Sigmoid colon (tissue), 7 donors: ENCODE data around the gene MOAP1. TPM values are rescaled to one million over a fixed set of nuclear protein-coding genes. Genes with fewer than 3 reads are reported as not detected.
"Not testable (repeated sequence)": the region's sequence is repeated elsewhere in the genome, so short reads cannot be mapped to it uniquely, and the experiment has no call there.

ENCODE experiments used
- DNase-seq: peaks from one replicate; pipeline ENCODE4 v3.0.0-alpha.2; 2019
- H3K27ac ChIP-seq, 4 donors: fragments of 200-600 bp; sonication (generic); one replicate each; pipeline ENCODE4 v1.5.1; 2016 to 2019; ENCODE audit warnings: mild to moderate bottlenecking in 1 of 4
- H3K27me3 ChIP-seq, 3 donors: fragments of 200-600 bp; sonication (generic); one replicate each; pipeline ENCODE4 v1.5.1; 2019; ENCODE audit warnings: mild to moderate bottlenecking in 1 of 3
- H3K36me3 ChIP-seq, 4 donors: fragments of 200-600 bp; sonication (generic); one replicate each; pipeline ENCODE4 v1.5.1; 2016 to 2019
- H3K4me1 ChIP-seq, 4 donors: fragments of 200-600 bp; sonication (generic); one replicate each; pipeline ENCODE4 v1.5.1; 2017 to 2019
- H3K4me3 ChIP-seq, 4 donors: fragments of 200-600 bp; sonication (generic); one replicate each; pipeline ENCODE4 v1.5.1; 2017 to 2019; ENCODE audit warnings: mild to moderate bottlenecking in 2 of 4, moderate library complexity in 1 of 4
- H3K9me3 ChIP-seq, 4 donors: fragments of 200-600 bp in 3 of 4; sonication (generic) in 3 of 4; one replicate each; pipeline versions ENCODE4 v1.5.1 to v1.6.1; 2013 to 2019
- EP300 ChIP-seq, 4 donors: sonication (generic); formaldehyde crosslinking; IDR thresholded peaks; one replicate each; pipeline ENCODE4 v1.6.1; 2017; ENCODE audit warnings: antibody characterized with exemption in 4 of 4
- POLR2A ChIP-seq, 2 donors: fragments of 450-650 bp; IDR thresholded peaks; one replicate each; pipeline ENCODE4 v1.6.1; 2016; ENCODE audit warnings: antibody characterized with exemption in 2 of 2, mild to moderate bottlenecking in 2 of 2, moderate library complexity in 2 of 2
- POLR2AphosphoS5 ChIP-seq, 4 donors: sonication (generic); formaldehyde crosslinking; IDR thresholded peaks; one replicate each; pipeline ENCODE4 v1.6.1; 2017; ENCODE audit warnings: antibody characterized with exemption in 4 of 4
- WGBS, 2 donors: extraction: QIAGEN DNeasy Blood & Tissue Kit; methylation state at CpG; one replicate each; pipeline ENCODE4 v1.1.7; 2013; 5-methylcytosine and 5-hydroxymethylcytosine counted together
- intact Hi-C: fragments of 100-400 bp; cut with DNase I; formaldehyde crosslinking; loops from one replicate; pipeline ENCODE4 v1.15.1; 2023
- polyA plus RNA-seq, 3 donors: library from polyadenylated mRNA; stranded (reverse); fragments of 200-250 nt; gene quantifications; one replicate each; pipeline ENCODE4 v1.2.3, GENCODE V29; 2013
- total RNA-seq, 4 donors: library from RNA; depleted of rRNA; stranded (reverse); fragments of >200 nt; gene quantifications; one replicate each; pipeline ENCODE4 v1.1.0, GENCODE V29; 2016
- TF ChIP-seq, protein P1 (sequence below), 4 experiments: fragments of 450-650 bp in 3 of 4; fragments of 200-600 bp in 1 of 4; IDR thresholded peaks; one replicate each; pipeline ENCODE4 v1.5.1; 2016 to 2019; ENCODE audit warnings: antibody characterized with exemption in 4 of 4, mild to moderate bottlenecking in 3 of 4, moderate library complexity in 2 of 4
- donor health status: healthy with polysubstance abuse.
- donor health status: Bipolar disorder and iron deficiency.
- donor health status: healthy.

MOAP1 gene
- total and polyA plus RNA-seq, 7 donors = 19.7 to 65.3 (median 31.3) TPM

DNA sequence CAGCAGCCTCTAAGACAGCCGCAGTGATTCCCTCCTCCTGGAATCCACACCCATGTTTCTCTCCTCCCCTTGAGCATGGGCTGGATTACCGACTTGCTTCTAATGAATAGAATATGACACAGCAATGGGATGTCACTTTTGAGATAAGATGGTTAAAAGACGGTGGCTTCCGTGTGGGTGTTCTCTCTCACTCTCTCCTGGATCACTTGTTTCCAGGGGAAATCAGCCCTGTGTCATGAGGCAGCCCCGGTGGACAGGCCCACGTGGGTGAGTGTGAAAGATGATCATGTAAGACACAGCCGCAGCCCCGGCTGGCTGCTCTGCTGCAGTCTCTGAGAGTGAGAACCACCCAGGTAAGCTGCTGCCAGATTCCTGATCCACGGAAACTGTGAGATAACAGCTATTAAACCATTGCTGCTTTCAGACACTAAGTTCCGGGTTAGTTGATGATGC, 10.7 kb downstream of the MOAP1 start:
- H3K36me3 ChIP-seq = no peaks in the 10 kb centered on the region
- TF ChIP-seq EP300 (IDR thresholded peaks at IDR 0.05) (no peak), POLR2A (IDR thresholded peaks at IDR 0.05) (no peak), POLR2AphosphoS5 (IDR thresholded peaks at IDR 0.05) (no peak)
- TF ChIP-seq, protein P1, sequence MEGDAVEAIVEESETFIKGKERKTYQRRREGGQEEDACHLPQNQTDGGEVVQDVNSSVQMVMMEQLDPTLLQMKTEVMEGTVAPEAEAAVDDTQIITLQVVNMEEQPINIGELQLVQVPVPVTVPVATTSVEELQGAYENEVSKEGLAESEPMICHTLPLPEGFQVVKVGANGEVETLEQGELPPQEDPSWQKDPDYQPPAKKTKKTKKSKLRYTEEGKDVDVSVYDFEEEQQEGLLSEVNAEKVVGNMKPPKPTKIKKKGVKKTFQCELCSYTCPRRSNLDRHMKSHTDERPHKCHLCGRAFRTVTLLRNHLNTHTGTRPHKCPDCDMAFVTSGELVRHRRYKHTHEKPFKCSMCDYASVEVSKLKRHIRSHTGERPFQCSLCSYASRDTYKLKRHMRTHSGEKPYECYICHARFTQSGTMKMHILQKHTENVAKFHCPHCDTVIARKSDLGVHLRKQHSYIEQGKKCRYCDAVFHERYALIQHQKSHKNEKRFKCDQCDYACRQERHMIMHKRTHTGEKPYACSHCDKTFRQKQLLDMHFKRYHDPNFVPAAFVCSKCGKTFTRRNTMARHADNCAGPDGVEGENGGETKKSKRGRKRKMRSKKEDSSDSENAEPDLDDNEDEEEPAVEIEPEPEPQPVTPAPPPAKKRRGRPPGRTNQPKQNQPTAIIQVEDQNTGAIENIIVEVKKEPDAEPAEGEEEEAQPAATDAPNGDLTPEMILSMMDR (IDR thresholded peaks at IDR 0.05) = no peak
- 21 to 53% methylated on average over 10 of the region's 10 CpGs for WGBS, 2 donors
- no peaks in the 10 kb centered on the region for H3K9me3 ChIP-seq
- DNase-seq = no peak
- H3K27ac ChIP-seq = no peak overlapping the region
- H3K27me3 ChIP-seq = peaks cover 0 to 8% (median 0%) of the 10 kb centered on the region in 3 donors
- H3K4me3 ChIP-seq = no peak overlapping the region
- H3K4me1 ChIP-seq = no peaks in the 10 kb centered on the region
- intact Hi-C loops = no loop called here

DNA sequence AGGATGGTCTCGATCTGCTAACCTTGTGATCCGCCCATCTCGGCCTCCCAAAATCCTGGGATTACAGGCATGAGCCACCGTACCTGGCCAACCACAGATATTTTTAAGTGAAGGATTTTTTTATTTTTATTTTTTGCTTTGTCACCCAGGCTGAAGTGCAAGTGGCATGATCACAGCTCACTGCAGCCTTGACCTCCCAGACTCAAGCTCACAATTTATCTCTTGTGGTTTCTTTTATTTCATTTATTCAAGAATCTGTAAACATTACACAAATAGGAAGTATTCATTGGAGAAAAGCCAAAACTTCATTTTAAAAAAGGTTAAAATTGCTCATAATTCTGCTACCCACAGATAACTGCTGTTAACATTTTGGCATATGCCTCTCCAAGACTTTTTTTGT, 13.3 kb downstream of the MOAP1 start:
- H3K9me3 ChIP-seq = no peaks in the 10 kb centered on the region
- DNase-seq = no peak
- no peaks in the 10 kb centered on the region for H3K4me1 ChIP-seq
- no peak overlapping the region for H3K4me3 ChIP-seq
- intact Hi-C loops = no loop called here
- H3K36me3 ChIP-seq = no peaks in the 10 kb centered on the region
- 80 to 82% methylated on average over 4 of the region's 4 CpGs for WGBS, 2 donors
- no peak overlapping the region for H3K27ac ChIP-seq
- TF ChIP-seq, protein P1 (IDR thresholded peaks at IDR 0.05) = no peak
- H3K27me3 ChIP-seq = peaks cover 0 to 8% (median 0%) of the 10 kb centered on the region in 3 donors

GRCh38 chr14:93170141-93170540, 14.6 kb downstream of the MOAP1 start:
- H3K36me3 ChIP-seq, H3K4me3 ChIP-seq, intact Hi-C loops, H3K27ac ChIP-seq, H3K9me3 ChIP-seq, H3K27me3 ChIP-seq, H3K4me1 ChIP-seq: not testable (repeated sequence)
- WGBS, 2 donors = 95% methylated on average over 20 of the region's 20 CpGs
- peak; percentile 37 for DNase-seq

- 89% methylated on average over 6 of the region's 6 CpGs for WGBS, 2 donors
- H3K27me3 ChIP-seq, DNase-seq, H3K4me3 ChIP-seq, H3K36me3 ChIP-seq, H3K4me1 ChIP-seq, H3K27ac ChIP-seq, intact Hi-C loops, H3K9me3 ChIP-seq: not testable (repeated sequence)
Measured at GRCh38 chr14:93169619-93170018, 15.1 kb downstream of the MOAP1 start.

DNA sequence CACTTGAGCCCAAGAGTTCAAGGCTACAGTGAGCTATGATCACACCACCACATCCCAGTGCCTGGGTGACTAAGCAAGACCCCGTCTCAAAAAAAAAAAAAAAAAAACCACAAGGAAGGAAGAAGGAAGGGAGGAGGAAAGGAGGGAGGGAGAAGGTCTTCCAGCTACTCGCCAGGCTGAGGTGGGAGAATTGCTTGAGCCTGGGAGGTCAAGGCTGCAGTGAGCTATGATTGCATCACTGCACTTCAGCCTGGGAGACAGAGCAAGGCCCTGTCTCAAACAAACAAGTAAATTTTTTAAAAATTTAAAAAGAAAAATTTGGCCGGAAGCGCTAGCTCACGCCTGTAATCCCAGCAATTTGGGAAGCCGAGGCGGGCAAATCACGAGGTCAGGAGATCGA, 16.1 kb downstream of the MOAP1 start:
- intact Hi-C loops, H3K36me3 ChIP-seq: not testable (repeated sequence)
- DNase-seq = peak; percentile 4

DNA sequence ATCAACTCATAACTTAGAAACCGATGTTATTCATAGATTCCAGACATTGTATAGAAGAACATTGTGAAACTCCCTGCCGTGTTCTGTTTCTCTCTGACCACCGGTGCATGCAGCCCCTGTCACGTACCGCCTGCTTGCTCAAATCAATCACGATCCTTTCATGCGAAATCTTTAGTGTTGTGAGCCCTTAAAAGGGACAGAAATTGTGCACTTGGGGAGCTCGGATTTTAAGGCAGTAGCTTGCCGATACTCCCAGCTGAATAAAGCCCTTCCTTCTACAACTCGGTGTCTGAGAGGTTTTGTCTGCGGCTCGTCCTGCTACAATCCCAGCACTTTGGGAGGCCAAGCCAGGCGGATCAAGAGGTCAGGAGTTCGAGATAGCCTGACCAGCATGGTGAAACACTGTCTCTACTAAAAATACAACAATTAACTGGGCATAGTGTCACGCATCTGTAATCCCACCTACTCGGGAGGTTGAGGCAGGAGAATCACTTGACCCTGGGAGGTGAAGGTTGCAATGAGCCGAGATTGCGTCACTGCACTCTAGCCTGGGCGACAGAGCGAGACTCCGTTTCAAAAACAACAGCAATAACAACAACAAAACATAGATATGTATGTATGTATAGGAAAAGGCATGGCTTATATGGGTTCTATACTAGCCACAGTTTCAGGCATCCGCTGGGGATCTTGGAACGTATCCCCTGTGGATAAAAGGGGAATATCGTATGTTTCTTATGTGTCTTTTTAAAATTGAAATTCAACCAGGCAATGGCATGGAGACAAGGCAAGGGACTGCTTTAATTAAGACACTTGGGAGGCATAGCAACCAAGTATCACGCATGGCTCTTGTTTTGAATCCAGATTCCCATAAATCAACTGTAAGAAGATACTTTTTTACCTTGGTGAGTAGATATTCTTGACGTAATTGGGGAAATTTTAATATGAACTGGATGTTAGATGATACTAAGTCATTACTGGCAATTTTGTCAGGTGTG, 19.1 kb downstream of the MOAP1 start:
- H3K27me3 ChIP-seq, H3K4me1 ChIP-seq, H3K27ac ChIP-seq, H3K36me3 ChIP-seq, intact Hi-C loops, DNase-seq, H3K9me3 ChIP-seq, H3K4me3 ChIP-seq: not testable (repeated sequence)
- 87 to 92% methylated on average over 26 of the region's 26 CpGs for WGBS, 2 donors

More for the DNA sequence above, 16.1 kb downstream of the MOAP1 start:
- not testable (repeated sequence) for H3K27me3 ChIP-seq, H3K4me1 ChIP-seq, H3K27ac ChIP-seq, H3K4me3 ChIP-seq, H3K9me3 ChIP-seq
- 87 to 92% methylated on average over 9 of the region's 9 CpGs for WGBS, 2 donors

DNA sequence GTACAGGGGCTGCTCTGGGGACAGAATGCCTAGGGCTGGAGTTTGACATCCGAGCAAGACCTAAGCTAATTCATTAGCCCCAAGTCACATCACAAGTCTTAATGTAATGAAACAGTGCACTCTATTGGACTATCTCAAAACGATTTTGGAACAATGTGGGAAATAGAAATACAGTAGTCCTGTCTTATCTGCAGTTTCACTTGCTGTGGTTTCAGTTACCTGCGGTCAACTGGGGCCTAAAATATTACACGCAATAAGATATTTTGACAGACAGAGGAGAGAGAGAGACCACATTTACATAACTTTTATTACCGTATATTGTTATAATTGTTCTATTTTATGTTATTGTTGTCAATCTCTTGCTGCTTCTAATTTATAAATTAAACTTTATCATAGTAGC, 21.1 kb downstream of the MOAP1 start:
- H3K27ac ChIP-seq = no peak overlapping the region
- H3K27me3 ChIP-seq = no peaks in the 10 kb centered on the region
- H3K36me3 ChIP-seq = no peaks in the 10 kb centered on the region
- intact Hi-C loops = no loop called here
- WGBS, 2 donors = 66 to 77% methylated on average over 5 of the region's 5 CpGs
- H3K4me3 ChIP-seq = no peak overlapping the region
- no peaks in the 10 kb centered on the region for H3K4me1 ChIP-seq
- TF ChIP-seq POLR2A (IDR thresholded peaks at IDR 0.05) = no peak
- TF ChIP-seq, protein P1 (IDR thresholded peaks at IDR 0.05) = no peak
- no peak for TF ChIP-seq EP300 (IDR thresholded peaks at IDR 0.05)
- no peak for TF ChIP-seq POLR2AphosphoS5 (IDR thresholded peaks at IDR 0.05)
- H3K9me3 ChIP-seq = no peaks in the 10 kb centered on the region
- no peak for DNase-seq
